Measurements from ENCODE around the gene MOB2.
A peak's percentile ranks its signal among the peaks of the same experiment; 100 is the strongest.

MOB2 gene

GRCh38 chr11:1520663-1521267 lies 34.2 kb upstream of the MOB2 start:
- peak overlapping the region; percentile 79 for H3K27ac ChIP-seq (ENCODE audit: low read length)
- H3K4me3 ChIP-seq (ENCODE audit: low read length) = peak overlapping the region; percentile 71

GRCh38 chr11:1520209-1520662 lies 33.7 kb upstream of the MOB2 start:
- Histone ChIP-seq H3K27me3 (ENCODE audit: low read depth, low read length) (no peaks in the 10 kb centered on the region), H4K20me1 (ENCODE audit: insufficient read depth, low read length) (peaks cover 15% of the 10 kb centered on the region), H3K36me3 (replicated peaks; ENCODE audit: low read depth, low read length) (no peaks in the 10 kb centered on the region), H3K27ac (ENCODE audit: low read length) (peak overlapping the region; percentile 79), H3K9me3 (ENCODE audit: insufficient read depth, low read length) (no peaks in the 10 kb centered on the region), H3K4me3 (ENCODE audit: low read length) (peak overlapping the region; percentile 71), H3K79me2 (ENCODE audit: low read length) (peaks cover 61% of the 10 kb centered on the region), H3K4me1 (ENCODE audit: low read length) (peaks cover 64% of the 10 kb centered on the region), H3K4me2 (ENCODE audit: low read length) (peak overlapping the region; percentile 84), H2AFZ (ENCODE audit: low read depth, low read length) (no peak overlapping the region), H3K9ac (ENCODE audit: low read length) (peak overlapping the region; percentile 5; the same call in 1 of the 2 replicates)
- no peak for TF ChIP-seq CTCF (IDR thresholded peaks at IDR 0.05; ENCODE audit: low read depth, low read length)
- TF ChIP-seq EZH2phosphoT487 (IDR thresholded peaks at IDR 0.05; ENCODE audit: low read depth) = no peak

More at GRCh38 chr11:1520663-1521267, 34.2 kb upstream of the MOB2 start:
- Histone ChIP-seq H3K36me3 (replicated peaks; ENCODE audit: low read depth, low read length) (no peaks in the 10 kb centered on the region), H3K27me3 (ENCODE audit: low read depth, low read length) (no peaks in the 10 kb centered on the region), H3K4me2 (ENCODE audit: low read length) (peak overlapping the region; percentile 84), H3K79me2 (ENCODE audit: low read length) (peaks cover 60% of the 10 kb centered on the region), H4K20me1 (ENCODE audit: insufficient read depth, low read length) (peaks cover 11% of the 10 kb centered on the region), H2AFZ (ENCODE audit: low read depth, low read length) (no peak overlapping the region), H3K9me3 (ENCODE audit: insufficient read depth, low read length) (no peaks in the 10 kb centered on the region), H3K4me1 (ENCODE audit: low read length) (peaks cover 60% of the 10 kb centered on the region), H3K9ac (ENCODE audit: low read length) (peak overlapping the region; percentile 48)
- TF ChIP-seq CTCF (IDR thresholded peaks at IDR 0.05; ENCODE audit: low read depth, low read length) = peak; percentile 20
- TF ChIP-seq EZH2phosphoT487 (IDR thresholded peaks at IDR 0.05; ENCODE audit: low read depth) = no peak

GRCh38 chr11:1519028-1520010 lies 32.7 kb upstream of the MOB2 start:
- no peak overlapping the region for H3K4me2 ChIP-seq (ENCODE audit: low read length)
- peaks cover 24% of the 10 kb centered on the region for H4K20me1 ChIP-seq (ENCODE audit: insufficient read depth, low read length)
- peaks cover 66% of the 10 kb centered on the region for H3K4me1 ChIP-seq (ENCODE audit: low read length)
- no peak overlapping the region for H3K9ac ChIP-seq (ENCODE audit: low read length)
- no peaks in the 10 kb centered on the region for H3K27me3 ChIP-seq (ENCODE audit: low read depth, low read length)
- H3K79me2 ChIP-seq (ENCODE audit: low read length) = peaks cover 64% of the 10 kb centered on the region
- H3K4me3 ChIP-seq (ENCODE audit: low read length) = no peak overlapping the region
- no peak overlapping the region for H2AFZ ChIP-seq (ENCODE audit: low read depth, low read length)
- no peaks in the 10 kb centered on the region for H3K36me3 ChIP-seq (replicated peaks; ENCODE audit: low read depth, low read length)
- no peak overlapping the region for H3K27ac ChIP-seq (ENCODE audit: low read length)
- H3K9me3 ChIP-seq (ENCODE audit: insufficient read depth, low read length) = no peaks in the 10 kb centered on the region
- TF ChIP-seq EZH2phosphoT487 (IDR thresholded peaks at IDR 0.05; ENCODE audit: low read depth) (no peak), CTCF (IDR thresholded peaks at IDR 0.05; ENCODE audit: low read depth, low read length) (no peak)

- H3K36me3 ChIP-seq (replicated peaks; ENCODE audit: low read depth, low read length) = no peaks in the 10 kb centered on the region
- H4K20me1 ChIP-seq (ENCODE audit: insufficient read depth, low read length) = peaks cover 34% of the 10 kb centered on the region
- H3K27ac ChIP-seq (ENCODE audit: low read length) = no peak overlapping the region
- H3K79me2 ChIP-seq (ENCODE audit: low read length) = peaks cover 56% of the 10 kb centered on the region
- TF ChIP-seq EZH2phosphoT487 (IDR thresholded peaks at IDR 0.05; ENCODE audit: low read depth) (no peak), CTCF (IDR thresholded peaks at IDR 0.05; ENCODE audit: low read depth, low read length) (no peak)
- no peaks in the 10 kb centered on the region for H3K9me3 ChIP-seq (ENCODE audit: insufficient read depth, low read length)
- H3K4me3 ChIP-seq (ENCODE audit: low read length) = no peak overlapping the region
- no peak overlapping the region for H3K4me2 ChIP-seq (ENCODE audit: low read length)
- H3K9ac ChIP-seq (ENCODE audit: low read length) = no peak overlapping the region
- peaks cover 58% of the 10 kb centered on the region for H3K4me1 ChIP-seq (ENCODE audit: low read length)
- no peak overlapping the region for H2AFZ ChIP-seq (ENCODE audit: low read depth, low read length)
- H3K27me3 ChIP-seq (ENCODE audit: low read depth, low read length) = no peaks in the 10 kb centered on the region
Measured at GRCh38 chr11:1518301-1518700, 31.7 kb upstream of the MOB2 start.

Measured in OCI-LY3 (cell line).